HG03280 (cell line): Measurements from ENCODE around the gene HECTD1.
"Not testable (repeated sequence)": the region's sequence is repeated elsewhere in the genome, so short reads cannot be mapped to it uniquely, and the experiment has no call there.

Experiments used
- ATAC-seq: cut with Tn5 transposase; IDR thresholded peaks from one replicate; pipeline ENCODE4 v1.9.1; 2021; ENCODE audit warnings: mild to moderate bottlenecking, moderate library complexity; ENCODE audit not compliant: unreplicated experiment

The HECTD1 gene

DNA sequence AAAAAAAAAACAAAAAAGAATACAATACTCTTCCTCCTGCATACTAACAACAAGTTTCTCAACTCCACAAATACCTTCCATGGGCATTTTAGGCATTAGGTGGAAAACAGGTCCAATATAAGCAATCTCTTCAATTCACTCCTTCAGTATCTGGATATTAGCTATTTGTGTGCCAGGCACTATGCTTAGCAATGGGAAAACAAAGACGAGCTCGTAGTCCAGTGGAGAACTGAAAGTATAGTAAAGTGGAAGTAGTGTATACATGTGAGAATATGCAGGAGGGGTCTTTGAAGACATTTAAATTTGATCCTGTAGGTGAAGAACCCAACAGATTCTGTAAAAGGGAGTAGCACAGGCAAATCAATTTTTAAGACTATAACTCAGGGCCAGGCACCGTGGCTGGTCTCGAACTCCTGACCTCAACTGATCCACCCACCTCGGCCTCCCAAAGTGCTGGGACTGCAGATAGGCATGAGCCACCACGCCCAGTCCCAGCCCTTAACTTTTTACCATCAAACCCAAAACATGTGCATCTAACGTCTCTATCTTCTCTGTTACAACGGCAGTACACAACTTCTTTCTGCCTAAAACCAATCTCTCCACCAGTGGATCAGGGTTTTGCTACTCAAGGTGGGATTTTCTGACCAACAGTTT is 10.6 kb downstream of the HECTD1 start:
- ATAC-seq = no peak

DNA sequence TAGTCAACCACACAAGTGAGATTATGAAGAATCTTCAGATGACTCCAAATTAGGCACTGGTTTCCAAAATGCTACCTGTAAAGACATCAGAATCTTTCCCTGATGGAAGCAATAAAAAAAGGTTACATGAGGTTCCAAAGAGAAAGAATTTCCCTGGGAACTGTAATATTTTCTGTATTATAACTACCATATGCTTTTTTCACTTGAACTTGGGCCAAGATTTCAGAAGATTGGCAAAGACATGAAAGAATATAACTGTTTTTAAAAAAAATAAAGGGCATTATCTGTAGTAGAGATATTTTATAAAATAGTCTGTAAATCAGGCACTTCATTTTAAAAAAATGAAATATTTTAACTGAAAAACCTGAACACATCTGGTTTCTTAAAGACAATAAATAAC is 12.9 kb downstream of the HECTD1 start:
- ATAC-seq = no peak

DNA sequence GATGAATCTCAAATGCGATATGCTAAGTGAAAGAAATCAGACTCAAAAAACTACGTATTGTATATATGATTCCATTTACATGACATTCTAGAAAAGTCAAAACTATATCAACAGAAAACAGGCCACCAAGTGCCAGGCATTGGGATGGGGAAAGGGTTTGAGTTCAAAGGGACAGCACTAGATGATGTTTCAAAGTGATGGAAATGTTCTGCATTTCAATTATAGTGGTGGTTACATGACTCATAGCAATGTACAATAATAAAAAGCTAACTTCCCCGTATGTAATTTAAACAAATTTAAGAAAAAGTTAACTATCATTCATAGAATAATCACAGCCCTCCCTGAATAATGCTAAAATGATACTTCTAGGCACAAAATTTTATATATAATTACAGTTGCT is 13.5 kb downstream of the HECTD1 start:
- ATAC-seq = no peak

DNA sequence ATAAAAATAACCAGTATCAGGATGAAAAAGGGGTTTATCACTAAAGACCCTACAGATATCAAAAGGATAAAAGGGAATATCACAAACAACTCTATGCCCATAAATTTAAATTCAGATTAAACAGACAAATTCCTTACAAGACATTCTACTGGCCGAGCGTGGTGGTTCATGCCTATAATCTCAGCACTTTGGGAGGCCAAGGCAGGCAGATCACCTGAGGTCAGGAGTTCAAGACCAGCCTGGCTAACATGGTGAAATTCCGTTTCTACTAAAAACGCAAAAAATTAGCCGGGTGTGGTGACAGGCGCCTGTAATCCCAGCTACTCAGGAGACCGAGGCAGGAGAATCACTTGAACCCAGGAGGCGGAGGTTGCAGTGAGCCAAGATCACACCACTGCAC is 15.0 kb downstream of the HECTD1 start:
- not testable (repeated sequence) for ATAC-seq

DNA sequence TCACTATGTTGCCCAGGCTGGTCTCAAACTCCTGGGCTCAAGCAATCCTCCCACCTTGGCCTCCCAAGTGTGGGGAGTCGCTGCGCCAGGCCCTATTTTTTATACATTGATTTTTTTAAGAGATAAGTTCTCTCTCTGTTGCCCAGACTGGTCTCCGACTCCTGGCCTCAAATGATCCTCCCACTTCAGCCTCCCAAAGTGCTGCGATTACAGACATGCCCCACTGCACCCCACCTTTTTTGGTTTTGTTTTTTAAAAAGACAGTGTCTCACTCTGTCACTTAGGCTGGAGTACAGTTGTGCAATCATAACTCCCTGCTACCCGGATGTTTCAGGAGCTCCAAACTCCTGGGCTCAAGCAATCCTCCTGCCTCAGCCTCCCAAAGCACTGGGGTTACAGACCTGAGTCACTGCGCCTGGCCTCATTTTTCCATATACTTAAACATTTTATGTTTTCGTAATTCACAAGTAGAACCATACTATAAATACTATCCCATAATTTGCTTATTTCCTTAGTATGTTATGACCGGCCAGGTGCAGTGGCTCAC is 16.8 kb downstream of the HECTD1 start:
- ATAC-seq = no peak

DNA sequence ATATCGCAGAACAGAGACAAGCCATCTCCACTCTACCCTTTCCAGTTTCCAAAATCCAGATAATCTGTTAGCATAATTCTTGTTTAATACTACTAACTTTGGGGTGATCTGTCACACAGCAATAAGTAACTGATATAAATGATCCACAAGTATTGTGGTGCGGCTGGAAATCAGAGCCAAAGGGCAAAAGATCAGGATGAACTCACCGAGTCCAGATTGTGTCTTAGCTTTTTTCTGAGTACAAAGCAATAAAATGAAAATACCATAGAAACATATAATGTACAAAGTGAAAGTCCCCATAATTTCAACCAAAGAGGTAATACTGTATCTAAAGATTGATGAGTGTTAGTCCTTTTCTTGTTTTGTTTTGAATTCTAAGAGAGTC is 17.4 kb downstream of the HECTD1 start:
- ATAC-seq = no peak

DNA sequence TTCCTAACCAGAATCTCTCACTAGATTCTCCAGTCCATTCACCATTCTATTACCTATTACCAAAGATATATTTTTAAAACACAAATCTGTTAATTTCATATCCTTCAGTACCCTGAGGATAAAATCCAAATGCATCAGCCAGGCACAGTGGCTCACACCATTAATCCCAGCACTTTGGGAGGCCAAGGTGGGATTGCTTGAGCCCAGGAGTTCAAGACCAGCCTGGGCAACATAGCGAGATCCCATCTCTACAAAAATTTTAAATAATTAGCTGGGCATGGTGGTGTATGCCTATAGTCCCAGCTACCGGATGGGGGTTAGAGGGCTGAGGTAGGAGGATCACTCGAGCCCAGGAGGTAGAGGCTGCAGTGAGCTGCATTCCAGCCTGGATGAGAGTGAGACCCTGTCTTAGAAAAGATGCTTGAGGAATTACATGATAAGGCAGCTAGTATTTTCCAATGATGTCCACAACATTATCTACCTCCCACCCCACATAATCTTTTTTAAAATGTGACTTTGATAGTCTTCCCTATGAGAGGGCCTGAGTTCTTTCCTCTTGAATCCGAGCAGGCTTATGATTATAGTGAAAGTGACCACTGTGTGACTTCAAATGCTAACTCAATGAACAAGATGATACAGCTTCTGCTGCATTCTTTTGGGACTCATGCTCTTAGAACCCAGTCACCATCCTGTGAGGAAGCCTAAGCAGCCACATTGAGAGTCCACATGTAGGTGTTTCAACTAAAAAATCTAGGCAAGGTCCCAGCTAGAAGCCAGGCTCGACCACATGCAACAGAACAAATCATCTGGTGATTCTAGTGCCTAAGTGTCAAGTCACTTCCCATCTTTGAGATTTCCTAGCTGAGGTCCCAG is 18.0 kb downstream of the HECTD1 start:
- ATAC-seq = no peak

DNA sequence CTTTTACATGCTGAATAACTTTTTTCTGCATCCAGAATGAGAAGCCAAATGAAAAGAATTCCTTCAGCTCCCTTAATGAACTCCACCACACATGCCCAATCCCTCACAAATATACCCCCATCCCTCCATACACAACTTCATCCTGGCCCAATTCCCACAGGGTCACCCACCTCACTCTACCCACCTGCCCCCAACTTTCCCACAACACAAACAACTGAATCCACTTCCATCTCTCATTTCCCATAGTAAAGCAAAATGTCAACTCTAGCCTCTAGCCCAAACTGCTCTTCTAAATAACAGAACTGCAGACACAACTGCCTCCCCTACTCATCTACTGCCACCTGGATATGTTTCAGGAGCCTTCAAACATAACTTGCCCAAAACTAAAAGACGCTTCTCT is 18.8 kb downstream of the HECTD1 start:
- no peak for ATAC-seq

DNA sequence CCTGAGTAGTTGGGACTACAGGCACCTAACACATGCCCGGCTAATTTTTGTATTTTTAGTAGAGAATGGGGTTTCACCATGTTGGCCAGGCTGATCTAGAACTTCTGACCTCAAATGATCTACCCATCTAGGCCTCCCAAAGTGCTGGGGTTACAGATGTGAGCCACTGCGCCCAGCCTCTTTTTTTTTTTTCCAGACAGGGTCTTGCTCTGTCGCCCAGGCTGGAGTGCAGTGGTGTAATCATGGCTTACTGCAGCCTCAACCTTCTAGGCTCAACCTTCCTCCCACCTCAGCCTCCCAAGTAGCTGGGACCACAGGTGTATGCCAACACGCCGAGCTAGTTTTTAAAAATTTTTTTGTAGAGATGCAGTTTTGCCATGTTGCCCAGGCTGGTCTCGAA is 25.6 kb downstream of the HECTD1 start:
- not testable (repeated sequence) for ATAC-seq

DNA sequence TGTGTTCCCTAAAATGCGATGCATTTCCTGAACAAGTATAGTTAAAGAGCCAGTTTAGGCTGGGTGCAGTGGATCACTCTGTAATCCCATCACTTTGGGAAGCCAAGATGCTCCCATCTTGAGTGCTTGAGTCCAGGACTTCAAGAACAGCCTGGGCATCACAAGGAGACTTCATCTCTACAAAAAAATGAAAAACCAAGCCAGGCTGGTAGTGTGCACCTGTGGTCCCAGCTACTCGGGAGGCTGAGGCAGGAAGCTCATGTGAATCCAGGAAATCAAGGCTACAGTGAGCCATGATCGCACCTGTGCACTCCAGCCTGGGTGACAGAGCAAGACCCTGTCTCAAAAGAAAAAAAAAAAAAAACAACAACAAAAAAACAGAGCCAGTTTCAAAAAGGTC is 26.3 kb downstream of the HECTD1 start:
- ATAC-seq = no peak

DNA sequence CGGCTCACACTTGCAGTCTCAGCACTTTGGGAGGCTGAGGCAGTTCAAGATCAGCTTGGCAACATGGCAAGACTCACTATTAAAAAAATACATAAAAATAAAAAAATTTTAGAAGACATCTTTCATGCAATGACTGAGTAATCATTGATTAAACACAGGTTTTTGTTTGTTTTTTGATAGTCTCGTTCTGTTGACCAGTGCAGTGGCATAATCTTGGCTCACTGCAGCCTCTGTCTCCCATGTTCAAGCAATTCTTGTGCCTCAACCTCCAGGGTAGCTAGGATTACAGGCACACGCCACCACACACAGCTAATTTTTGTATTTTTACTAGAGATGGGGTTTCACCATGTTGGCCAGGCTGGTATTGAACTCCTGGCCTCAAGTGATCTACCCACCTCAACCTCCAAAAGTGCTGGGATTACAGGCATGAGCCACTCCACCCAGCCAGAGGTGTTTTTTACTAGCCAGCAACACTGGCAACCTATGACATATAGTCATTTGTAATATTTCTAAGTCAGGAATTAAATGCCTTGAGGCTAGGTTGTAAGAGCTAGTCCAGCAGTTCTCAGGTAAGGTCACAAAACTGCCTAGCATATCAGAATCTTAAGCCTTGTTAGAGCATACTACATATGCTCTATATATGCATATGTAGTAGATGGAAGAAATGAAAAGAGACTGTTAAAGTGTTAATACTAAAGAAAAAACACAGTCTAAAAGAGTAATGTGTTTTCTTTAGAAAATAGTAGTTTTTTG is 27.1 kb downstream of the HECTD1 start:
- no peak for ATAC-seq

DNA sequence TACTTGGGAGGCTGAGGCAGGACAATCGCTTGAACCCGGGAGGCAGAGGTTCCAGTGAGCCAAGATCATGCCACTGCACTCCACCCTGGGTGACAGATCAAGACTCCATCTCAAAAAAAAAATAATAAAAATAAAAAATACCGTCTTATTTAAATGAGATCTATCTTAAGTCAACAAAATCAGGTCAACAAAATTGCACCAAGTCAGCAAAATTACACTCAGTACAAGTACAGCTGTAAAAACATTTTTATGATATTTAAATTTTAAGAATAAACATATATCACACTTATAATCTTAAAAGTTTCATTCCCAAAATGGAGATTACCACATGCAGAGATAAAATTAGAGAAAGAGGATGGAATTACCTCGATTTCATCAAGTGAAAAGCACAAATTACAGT is 33.2 kb downstream of the HECTD1 start:
- ATAC-seq = no peak

DNA sequence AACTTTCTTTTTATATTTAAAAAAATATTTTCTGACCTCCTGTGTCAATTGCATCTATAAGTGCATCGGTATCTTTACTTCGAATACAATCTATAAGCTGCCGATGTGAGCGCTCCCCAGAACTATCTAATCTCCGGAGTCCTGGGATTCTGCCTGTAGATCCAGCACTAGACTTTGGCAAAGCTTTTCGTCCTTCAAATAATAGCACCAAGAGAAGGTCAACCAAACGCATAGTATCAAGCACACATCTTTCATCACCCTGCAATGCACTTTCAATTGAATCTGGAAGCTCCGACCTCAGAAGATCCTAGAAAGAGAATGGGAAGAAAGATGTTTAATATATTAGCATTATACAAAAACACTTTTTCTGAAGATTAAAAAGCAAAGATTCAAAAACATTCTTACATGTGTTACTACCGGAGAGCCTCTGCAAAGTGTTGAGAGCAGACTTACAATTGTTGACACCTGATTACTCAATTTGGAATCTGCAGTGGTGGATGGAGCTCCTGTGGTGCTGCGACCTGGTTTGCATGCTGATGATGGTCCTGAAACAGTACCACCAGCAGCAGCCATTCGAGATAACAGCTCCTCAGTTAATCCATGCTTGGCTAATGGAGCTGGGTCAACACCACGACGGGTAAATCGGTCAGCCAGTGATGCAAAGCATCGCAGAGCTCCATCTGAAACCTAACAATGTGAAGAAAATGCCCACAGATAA is 34.3 kb downstream of the HECTD1 start:
- no peak for ATAC-seq

DNA sequence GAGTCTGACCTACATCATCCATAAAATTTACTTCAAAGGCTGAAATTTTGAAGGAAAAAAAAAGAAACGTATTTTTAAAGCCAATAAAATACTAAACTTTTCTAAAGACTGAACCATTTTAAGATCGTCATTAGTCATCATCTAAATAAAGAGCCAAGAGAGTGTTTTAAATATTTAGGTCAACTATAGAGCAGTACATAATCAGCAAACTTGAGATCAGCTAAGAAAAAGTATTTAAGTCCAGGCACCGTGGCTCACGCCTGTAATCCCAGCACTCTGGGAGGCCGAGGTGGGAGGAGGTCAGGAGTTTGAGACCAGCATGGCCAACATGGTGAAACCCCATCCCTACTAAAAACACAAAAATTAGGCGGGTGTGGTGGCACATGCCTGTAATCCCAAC is 35.5 kb downstream of the HECTD1 start:
- ATAC-seq = no peak

DNA sequence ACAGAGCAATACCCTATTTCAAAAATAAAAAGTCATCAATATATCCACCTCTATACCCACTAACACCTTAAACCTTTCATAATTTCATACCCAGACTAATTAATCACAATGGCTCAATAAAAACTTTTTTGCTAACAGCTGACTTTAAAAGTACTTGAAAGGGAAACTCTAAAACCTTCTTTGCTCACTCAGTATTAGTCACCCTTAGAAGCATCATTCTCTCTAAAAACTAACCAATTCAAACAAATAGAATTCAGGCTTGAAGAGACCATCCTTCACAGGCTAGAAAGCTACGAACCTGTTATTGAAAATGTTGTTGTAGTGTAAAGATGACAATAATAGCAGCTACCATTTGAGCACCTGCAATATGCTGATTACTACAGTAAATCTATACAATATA is 37.2 kb downstream of the HECTD1 start:
- ATAC-seq = no peak

DNA sequence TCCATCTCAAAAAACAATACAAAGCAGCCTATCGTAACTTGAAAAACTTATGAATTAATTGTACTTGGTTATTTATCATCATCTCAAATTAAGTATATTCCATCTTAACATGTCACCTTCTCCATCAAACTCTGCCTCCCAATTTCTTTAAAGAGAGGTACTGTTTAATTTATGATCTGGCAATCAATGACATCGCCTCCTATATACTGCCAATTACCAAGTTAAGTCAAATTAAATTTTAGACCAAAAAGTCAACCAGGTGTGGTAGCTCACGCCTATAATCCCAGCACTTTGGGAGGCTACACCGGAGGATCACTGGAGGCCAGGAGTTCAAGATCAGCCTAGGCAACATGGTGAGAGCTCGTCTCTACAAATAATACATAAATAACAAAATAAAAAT is 37.7 kb downstream of the HECTD1 start:
- no peak for ATAC-seq

DNA sequence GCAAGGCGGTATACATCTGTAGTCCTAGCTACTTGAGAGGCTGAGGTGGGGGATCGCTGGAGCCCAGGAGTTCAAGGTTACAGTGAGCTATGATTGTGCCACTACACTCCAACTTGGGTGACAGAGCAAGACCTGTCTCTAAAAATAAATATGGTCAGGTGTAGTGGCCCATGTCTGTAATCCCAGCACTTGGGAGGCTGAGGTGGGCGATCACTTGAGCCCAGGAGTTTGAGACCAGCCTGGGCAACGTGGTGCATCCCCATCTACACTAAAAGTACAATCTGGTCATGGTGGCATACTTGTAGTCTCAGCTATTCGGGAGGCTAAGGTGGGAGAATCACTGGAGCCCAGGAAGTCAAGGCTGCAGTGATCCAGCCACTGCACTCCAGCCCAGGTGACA is 40.6 kb downstream of the HECTD1 start:
- ATAC-seq = no peak

DNA sequence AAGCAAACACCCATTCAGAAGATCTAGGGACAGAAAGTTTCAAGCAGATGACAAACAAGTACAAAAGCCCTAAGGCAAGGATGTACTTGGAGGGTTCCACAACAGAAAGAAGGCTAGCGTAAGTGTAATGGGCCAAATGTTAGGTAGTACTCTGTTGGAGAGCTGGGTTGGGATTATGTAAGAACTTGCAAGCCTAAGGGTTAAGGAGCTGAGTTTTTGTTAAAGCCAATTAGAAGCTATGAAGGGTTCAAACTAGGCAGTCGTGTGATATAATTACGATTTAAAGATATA is 41.4 kb downstream of the HECTD1 start:
- no peak for ATAC-seq

DNA sequence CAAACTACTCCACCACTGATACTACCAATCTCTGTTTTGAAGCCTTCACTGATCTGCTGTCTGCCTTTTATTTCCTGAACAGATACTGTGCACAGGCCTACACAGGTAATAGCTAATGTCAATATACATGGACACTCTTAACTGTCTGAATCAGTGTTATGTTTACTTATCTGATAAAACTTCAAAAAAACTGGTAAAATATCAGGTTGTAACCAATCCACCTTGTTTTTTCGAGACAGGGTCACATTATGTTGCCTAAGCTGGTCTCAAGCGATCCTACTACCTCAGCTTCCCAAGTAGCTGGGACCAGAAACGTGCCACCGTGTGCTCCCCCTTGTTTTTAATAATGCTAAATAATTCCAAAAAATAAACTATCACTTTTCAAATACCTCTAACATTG is 43.5 kb downstream of the HECTD1 start:
- ATAC-seq = no peak

DNA sequence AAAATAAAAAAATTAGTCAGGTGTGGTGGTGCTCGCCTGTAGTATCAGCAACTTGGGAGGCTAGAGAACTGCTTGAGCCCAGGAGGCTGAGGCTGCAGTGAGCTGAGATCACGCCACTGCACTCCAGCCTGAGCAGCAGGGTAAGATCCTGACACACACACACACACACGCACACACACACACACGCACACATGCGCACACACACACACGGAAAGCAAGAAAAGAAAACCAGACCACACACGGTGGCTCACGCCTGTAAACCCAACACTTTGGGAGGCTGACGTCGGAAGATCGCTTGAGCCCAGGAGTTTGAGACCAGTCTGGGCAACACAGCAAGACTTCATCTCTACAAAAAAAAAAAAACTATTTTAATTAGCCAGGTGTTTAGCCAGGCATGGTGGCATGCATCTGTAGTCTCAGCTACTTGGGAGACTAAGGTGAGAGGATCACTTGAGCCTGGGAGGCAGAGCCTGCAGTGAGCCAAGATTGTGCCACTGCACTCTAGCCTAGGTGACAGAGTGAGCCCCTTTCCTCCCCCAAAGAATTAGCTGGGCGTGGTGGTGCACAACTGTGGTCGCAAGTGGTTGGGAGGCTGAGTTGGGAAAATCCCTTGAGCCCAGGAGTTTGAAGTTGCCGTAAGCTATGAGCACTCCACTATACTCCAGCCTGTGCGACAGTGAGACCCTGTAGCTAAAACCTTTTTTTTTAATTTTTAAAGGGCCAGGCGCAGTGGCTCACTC is 44.5 kb downstream of the HECTD1 start:
- no peak for ATAC-seq
